ENCODE data around the gene ATXN7L1. TPM values are rescaled to one million over a fixed set of nuclear protein-coding genes. Genes with fewer than 3 reads are reported as not detected.

ATXN7L1 gene
- total and polyA plus RNA-seq, 2 donors (not counting 1 experiment from before 2014, with no cell fraction given): 7.1 to 40.6 TPM

GRCh38 chr7:105766421-105767073, 109.9 kb downstream of the ATXN7L1 start:
- Histone ChIP-seq H3K9ac (ENCODE audit: low read length) (no peak overlapping the region), H4K20me1 (ENCODE audit: control insufficient read depth, insufficient read depth, low read length, poor library complexity, severe bottlenecking) (no peaks in the 10 kb centered on the region), H3K9me3 (ENCODE audit: control extremely low read depth in 1 of 3, control insufficient read depth in 2 of 3, insufficient read depth in 1 of 3, low read length in 2 of 3) (no peaks in the 10 kb centered on the region), H3K4me3 (ENCODE audit: control extremely low read depth in 1 of 5, extremely low read depth in 1 of 5, insufficient read depth in 1 of 5, low read depth in 2 of 5, low read length in 4 of 5) (no peak overlapping the region), H3K36me3 (replicated peaks in 1 of 2; ENCODE audit: control extremely low read depth in 1 of 2, control insufficient read depth in 1 of 2, extremely low read depth in 1 of 2, insufficient read depth in 2 of 2, low read length in 1 of 2) (no peaks in the 10 kb centered on the region), H2AFZ (ENCODE audit: insufficient read depth, low read depth, low read length, poor library complexity, severe bottlenecking) (no peak overlapping the region), H3K4me2 (replicated peaks; ENCODE audit: low read depth, low read length, poor library complexity, severe bottlenecking) (no peak overlapping the region), H3K27ac (ENCODE audit: low read length in 2 of 2) (no peak overlapping the region), H3K4me1 (ENCODE audit: control insufficient read depth in 2 of 2, insufficient read depth in 2 of 2, low read length in 2 of 2) (peaks cover 7 to 18% of the 10 kb centered on the region in 2 donors), H3K27me3 (replicated peaks in 1 of 4; ENCODE audit: control extremely low read depth in 1 of 4, control insufficient read depth in 3 of 4, insufficient read depth in 4 of 4, low read length in 3 of 4) (peaks cover 0 to 2% (median under 1%) of the 10 kb centered on the region in 4 experiments), H3K79me2 (ENCODE audit: control insufficient read depth, insufficient read depth, low read length) (no peaks in the 10 kb centered on the region)
- Mint-ChIP-seq H3K27me3 (peaks cover 5% of the 10 kb centered on the region), H3K4me3 (peak overlapping the region; percentile 46), H3K9me3 (ENCODE audit: insufficient read depth) (no peaks in the 10 kb centered on the region), H3K27ac (no peak overlapping the region), H3K4me1 (peaks cover 35% of the 10 kb centered on the region)
- DNase-seq: no peak
- CTCF ChIA-PET: interaction anchor here (1.3 to 9.5 kb wide), 6 partner anchors 42 to 387 kb away, joined by 4 to 167 read pairs (median 4); no protein-coding TSS in a partner anchor
- TF ChIP-seq CTCF (IDR thresholded peaks at IDR 0.05) (no peak), EZH2 (IDR thresholded peaks at IDR 0.05; ENCODE audit: borderline replicate concordance, insufficient read depth, low read depth, low read length, poor library complexity, severe bottlenecking) (no peak)
- 64% methylated on average over 8 of the region's 14 CpGs for WGBS (ENCODE audit: insufficient coverage)
- POLR2A ChIA-PET: interaction anchor here (0.9 kb wide), 1 partner anchor 75 kb away, joined by 3 read pairs; no protein-coding TSS in a partner anchor
- intact Hi-C loops (cut with micrococcal nuclease): loop anchor here (5.0 to 10.0 kb wide), 2 partner anchors 111 to 698 kb away; partner anchors contain the start of gene ATXN7L1
- ATAC-seq (ENCODE audit: low read depth): no peak

- H3K9ac ChIP-seq (ENCODE audit: low read length): no peak overlapping the region
- ChIA-PET POLR2A (no interaction called here), CTCF (interaction anchor here (0.8 to 9.5 kb wide), 8 partner anchors 43 to 388 kb away, joined by 3 to 167 read pairs (median 4); no protein-coding TSS in a partner anchor)
- H3K4me1 Mint-ChIP-seq: peaks cover 35% of the 10 kb centered on the region
- H3K79me2 ChIP-seq (ENCODE audit: control insufficient read depth, insufficient read depth, low read length): no peaks in the 10 kb centered on the region
- no peaks in the 10 kb centered on the region for H3K9me3 ChIP-seq (ENCODE audit: control extremely low read depth in 1 of 3, control insufficient read depth in 2 of 3, insufficient read depth in 1 of 3, low read length in 2 of 3)
- peaks cover 7 to 18% of the 10 kb centered on the region in 2 donors for H3K4me1 ChIP-seq (ENCODE audit: control insufficient read depth in 2 of 2, insufficient read depth in 2 of 2, low read length in 2 of 2)
- no peak for DNase-seq
- no peak overlapping the region for H3K4me2 ChIP-seq (replicated peaks; ENCODE audit: low read depth, low read length, poor library complexity, severe bottlenecking)
- no peak overlapping the region for H3K27ac ChIP-seq (ENCODE audit: low read length in 2 of 2)
- H3K36me3 ChIP-seq (replicated peaks in 1 of 2; ENCODE audit: control extremely low read depth in 1 of 2, control insufficient read depth in 1 of 2, extremely low read depth in 1 of 2, insufficient read depth in 2 of 2, low read length in 1 of 2): no peaks in the 10 kb centered on the region
- no peak overlapping the region for H2AFZ ChIP-seq (ENCODE audit: insufficient read depth, low read depth, low read length, poor library complexity, severe bottlenecking)
- no peak overlapping the region for H3K4me3 Mint-ChIP-seq
- no peak overlapping the region for H3K27ac Mint-ChIP-seq
- TF ChIP-seq CTCF (IDR thresholded peaks at IDR 0.05): no peak
- TF ChIP-seq EZH2 (IDR thresholded peaks at IDR 0.05; ENCODE audit: borderline replicate concordance, insufficient read depth, low read depth, low read length, poor library complexity, severe bottlenecking): no peak
- peaks cover 0 to 2% (median under 1%) of the 10 kb centered on the region in 4 experiments for H3K27me3 ChIP-seq (replicated peaks in 1 of 4; ENCODE audit: control extremely low read depth in 1 of 4, control insufficient read depth in 3 of 4, insufficient read depth in 4 of 4, low read length in 3 of 4)
- WGBS (ENCODE audit: insufficient coverage): 100% methylated on average over 3 of the region's 4 CpGs
- no peak overlapping the region for H3K4me3 ChIP-seq (ENCODE audit: control extremely low read depth in 1 of 5, extremely low read depth in 1 of 5, insufficient read depth in 1 of 5, low read depth in 2 of 5, low read length in 4 of 5)
- ATAC-seq (ENCODE audit: low read depth): no peak
- H3K9me3 Mint-ChIP-seq (ENCODE audit: insufficient read depth): no peaks in the 10 kb centered on the region
- peaks cover 5% of the 10 kb centered on the region for H3K27me3 Mint-ChIP-seq
- intact Hi-C loops (cut with micrococcal nuclease): loop anchor here (5.0 to 10.0 kb wide), 2 partner anchors 111 to 699 kb away; partner anchors contain the start of gene ATXN7L1
- no peaks in the 10 kb centered on the region for H4K20me1 ChIP-seq (ENCODE audit: control insufficient read depth, insufficient read depth, low read length, poor library complexity, severe bottlenecking)
Measured at GRCh38 chr7:105765846-105766245, 110.6 kb downstream of the ATXN7L1 start.
